Astrocyte (in vitro differentiated cells and primary cell): ENCODE data around the gene HEATR1.

Experiments
- EZH2 ChIP-seq: IDR thresholded peaks from 2 replicates; pipeline ENCODE4 v1.6.1; 2012; ENCODE audit warnings: mild to moderate bottlenecking, low read length, inconsistent platforms; ENCODE audit not compliant: insufficient read depth
- TF ChIP-seq, protein P1 (sequence below): IDR thresholded peaks from 2 replicates; pipeline ENCODE4 v1.5.1; 2011; ENCODE audit warnings: low read depth, mild to moderate bottlenecking, inconsistent platforms, low read length, moderate library complexity; ENCODE audit not compliant: insufficient read depth

DNA sequence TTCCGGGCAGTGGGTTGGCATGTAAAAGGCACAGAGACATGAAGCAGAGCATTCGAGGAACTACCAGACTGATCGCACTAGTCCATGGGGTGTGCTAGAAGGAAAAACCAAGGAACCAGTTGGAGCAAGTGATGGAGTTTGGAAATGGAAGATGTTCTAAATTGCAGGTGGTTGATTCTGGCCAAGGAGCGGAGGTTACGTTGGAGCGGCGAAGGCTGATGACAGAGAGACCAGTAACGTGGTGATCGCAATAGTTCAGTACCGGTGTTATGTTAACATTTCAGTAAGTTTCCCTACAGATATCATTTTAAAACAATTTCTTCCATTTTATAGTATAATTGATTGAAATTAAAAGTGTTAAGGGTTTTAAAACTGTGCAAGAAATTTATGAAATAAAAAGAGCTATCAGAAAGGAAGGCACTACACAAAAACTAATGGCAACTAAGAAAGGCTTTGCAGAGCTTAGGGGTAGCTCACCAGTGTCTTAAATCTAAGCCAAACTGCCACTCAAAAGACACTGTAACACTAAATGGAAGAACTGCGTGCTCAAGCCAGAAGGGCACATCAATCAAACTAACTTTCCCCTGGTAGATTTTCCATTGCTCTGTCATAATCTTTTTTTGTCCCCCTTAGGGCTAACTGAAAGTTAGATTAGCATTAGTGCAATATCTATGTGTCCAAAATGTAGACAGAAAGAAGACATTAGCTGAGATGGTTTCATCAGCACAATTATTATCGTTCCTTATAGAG lies 11.3 kb upstream of the HEATR1 start:
- TF ChIP-seq, protein P1, sequence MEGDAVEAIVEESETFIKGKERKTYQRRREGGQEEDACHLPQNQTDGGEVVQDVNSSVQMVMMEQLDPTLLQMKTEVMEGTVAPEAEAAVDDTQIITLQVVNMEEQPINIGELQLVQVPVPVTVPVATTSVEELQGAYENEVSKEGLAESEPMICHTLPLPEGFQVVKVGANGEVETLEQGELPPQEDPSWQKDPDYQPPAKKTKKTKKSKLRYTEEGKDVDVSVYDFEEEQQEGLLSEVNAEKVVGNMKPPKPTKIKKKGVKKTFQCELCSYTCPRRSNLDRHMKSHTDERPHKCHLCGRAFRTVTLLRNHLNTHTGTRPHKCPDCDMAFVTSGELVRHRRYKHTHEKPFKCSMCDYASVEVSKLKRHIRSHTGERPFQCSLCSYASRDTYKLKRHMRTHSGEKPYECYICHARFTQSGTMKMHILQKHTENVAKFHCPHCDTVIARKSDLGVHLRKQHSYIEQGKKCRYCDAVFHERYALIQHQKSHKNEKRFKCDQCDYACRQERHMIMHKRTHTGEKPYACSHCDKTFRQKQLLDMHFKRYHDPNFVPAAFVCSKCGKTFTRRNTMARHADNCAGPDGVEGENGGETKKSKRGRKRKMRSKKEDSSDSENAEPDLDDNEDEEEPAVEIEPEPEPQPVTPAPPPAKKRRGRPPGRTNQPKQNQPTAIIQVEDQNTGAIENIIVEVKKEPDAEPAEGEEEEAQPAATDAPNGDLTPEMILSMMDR = no peak
- TF ChIP-seq EZH2 = no peak
